ENCODE data around the gene UPF1.

The UPF1 gene

DNA sequence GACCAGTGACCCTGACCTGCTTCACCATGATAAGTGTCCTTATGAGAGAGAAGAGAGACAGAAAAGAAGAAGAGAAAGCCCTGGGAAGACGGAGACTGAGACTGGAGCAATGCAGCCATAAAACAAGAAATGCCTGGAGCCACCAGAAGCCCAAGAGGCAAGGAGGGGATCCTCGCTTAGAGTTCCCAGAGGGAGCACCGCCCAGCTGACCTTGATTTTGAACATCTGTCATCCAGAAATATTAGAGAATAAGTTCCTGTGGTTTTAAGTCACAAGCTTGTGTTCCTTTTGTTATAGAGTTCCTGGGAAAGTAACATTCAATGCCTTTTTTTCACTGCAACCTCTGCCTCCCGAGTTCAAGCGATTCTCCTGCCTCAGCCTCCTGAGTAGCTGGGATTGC lies 44.0 kb downstream of the UPF1 start:
- DNase-seq (ENCODE audit: low read depth) = no peak

DNA sequence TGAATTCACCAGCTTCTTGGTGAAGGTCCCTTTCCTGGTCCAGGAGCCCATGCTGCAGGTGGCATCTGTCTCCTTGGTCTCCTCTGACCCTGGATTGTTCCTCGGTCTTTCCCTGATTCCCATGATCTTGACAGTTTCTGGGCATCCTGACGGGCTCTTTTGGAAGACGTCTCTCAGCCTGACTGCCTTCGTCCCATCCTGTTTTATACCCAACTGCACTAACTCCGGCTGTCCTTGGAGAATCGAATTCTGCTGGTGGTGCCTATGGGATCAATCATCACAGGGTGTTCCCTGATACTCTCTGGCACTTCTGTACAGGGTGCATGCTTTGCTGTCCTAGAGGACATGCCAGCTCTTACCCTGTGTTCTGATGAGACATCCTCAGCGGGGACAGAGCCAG lies 45.1 kb downstream of the UPF1 start:
- no peak for DNase-seq (ENCODE audit: low read depth)

DNA sequence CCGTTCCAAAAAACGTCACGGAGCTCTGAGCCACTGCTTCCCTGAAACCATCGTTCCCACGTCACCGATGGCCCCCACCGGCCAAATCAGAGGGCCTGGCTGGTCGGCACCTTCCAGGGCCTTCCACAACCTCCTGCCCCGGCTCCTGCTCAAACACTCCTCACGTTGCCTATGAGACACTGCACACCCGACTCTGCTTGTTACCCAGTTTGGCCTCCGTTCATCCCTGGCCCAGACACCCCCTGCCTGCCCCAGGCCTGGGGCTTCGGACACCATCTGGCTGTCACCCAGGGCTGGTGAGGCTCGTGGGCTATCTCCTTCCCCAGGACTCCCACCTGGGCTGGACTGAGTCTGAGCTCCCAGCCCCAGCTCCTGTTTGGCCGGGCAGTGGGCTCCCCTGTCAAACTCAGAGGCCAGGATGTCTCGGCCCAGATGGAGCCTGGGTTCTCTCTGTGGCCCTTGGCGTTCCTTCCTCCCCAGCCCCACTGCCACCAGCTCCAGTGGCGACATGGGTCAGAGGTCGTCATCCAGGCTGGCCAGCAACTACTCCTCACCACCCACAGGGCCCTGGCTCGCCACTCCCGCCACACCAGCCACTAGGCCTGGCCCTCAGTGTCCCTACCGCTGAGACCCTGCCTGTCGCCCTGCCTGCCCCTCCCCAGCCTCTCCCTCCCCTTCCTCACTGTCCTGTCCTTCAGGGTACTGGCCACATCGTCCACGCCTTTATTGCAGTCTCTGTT lies 46.5 kb downstream of the UPF1 start:
- no peak for DNase-seq (ENCODE audit: low read depth)

DNA sequence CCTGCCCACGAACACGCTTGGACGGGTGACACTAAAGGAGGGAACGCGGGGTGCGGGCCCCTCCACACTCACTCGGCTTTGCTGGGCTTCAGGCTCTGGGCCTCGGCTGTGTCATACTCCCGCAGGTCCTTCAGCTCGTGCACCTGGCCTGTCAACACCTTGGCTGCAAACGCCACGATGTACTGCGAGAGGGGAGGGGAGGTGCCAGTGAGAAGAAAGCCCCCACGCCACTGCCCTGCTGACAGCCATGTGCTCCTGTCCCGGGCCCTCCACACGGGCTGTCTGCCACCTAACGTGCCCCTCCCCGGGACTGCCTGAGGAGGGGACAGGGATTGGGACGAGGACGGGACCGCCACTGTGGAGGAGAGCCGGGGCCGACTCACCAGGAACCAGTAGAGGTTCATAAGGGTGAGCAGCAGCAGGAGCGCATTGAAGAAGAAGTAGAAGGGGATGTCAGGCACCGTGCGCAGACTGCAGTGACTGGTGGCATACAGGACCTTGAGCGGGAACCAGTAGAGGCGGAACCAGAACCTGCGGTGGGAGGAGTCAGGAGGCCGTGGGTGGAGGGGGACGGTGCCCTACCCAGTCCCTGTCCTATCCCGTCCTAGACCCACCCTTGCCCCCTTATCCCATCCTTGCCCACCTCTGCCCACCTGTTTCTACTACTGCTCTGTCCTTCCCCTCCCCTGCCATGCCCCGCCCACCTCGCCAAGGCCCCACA lies 47.3 kb downstream of the UPF1 start:
- DNase-seq (ENCODE audit: low read depth) = no peak

DNA sequence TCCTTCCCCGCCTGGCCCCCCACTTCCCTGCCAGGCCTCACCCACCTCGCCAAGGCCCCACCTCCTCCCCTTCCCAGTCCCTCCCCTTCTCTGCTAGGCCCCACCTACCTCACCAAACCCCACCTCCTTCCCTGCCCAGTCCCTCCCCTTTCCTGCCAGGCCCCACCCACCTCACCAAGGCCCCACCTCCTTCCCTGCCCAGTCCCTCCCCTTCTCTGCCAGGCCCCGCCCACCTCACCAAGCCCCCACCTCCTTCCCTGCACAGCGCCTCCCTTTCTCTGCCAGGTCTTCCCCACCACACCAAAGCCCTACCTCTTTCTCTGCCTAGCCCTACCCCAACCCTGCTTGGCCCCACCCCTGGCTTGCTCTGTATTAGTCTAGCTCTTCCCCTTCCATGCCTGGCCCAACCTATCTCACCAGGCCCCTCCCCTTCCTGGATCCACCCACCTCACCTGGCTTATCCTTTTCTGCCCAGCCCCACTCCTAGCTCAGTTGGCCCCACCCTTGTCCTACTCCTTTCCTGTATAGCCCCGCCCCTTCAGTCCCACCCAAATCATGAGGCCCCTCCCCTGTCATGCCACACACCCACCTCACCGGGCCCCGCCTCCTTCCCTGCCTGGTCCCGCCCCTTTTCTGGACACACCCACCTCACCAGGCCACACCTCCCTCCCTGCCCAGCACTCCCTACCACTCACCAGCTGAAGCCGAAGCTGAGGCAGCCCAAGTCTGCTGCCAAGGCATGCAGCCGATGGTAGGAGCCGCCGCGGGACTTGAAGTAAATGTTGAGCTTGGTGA lies 48.0 kb downstream of the UPF1 start:
- DNase-seq (ENCODE audit: low read depth) = no peak

DNA sequence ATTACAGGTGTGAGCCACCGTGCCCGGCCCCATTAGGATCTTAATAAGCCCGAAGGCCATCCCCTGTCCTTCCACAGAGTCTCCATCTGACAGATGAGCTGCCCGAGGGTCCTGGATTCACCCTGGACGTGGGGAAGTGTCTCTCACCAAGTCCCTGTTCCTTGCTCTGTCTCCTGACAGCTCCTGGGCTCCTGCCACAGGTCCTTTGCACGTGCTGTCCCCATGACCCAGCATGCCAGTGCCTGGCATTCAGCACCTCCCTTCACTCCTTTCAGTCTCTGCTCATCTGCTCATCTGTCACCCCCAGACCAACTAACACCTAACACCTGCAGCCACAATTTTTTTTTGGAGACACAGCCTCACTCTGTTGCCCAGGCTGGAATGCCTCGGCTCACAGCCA lies 49.7 kb downstream of the UPF1 start:
- no peak for DNase-seq (ENCODE audit: low read depth)

DNA sequence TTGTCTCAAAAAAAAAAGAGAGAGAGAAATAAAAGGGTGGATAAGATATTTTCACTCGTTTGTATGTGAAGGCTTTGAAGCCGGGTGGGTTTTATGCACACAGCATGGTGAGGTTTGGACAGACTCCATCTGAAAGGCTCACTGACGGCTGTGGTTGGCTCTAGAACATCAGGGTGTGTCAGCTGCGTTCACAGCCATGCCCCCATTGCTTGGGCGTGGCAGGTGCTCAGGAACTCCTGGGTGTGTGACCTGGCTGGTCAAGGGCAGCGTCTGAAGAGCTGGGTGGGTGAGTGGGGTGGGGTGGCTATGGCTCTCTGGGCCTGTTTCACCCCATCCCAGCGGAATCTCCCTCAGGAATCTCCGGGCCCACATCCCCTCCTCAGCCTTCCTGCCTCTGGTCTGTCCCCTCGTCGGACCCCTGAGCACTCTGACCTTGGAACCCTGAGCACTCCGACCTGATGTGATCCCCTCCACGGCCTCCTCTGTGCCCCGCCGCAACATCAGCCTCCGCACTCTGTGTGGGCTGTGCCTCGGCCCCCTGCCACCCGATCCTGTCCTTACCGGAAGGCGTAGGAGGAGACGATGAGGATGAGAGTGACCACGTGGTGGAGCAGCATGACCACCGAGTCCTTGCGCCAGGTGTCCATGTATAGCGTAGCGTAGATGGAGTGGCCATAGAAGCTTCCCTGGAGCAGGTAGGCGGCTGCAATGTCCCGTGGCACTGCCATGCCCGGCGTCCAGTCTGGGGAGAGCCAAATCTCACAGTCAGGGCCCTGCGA lies 52.0 kb downstream of the UPF1 start:
- no peak for DNase-seq (ENCODE audit: low read depth)

DNA sequence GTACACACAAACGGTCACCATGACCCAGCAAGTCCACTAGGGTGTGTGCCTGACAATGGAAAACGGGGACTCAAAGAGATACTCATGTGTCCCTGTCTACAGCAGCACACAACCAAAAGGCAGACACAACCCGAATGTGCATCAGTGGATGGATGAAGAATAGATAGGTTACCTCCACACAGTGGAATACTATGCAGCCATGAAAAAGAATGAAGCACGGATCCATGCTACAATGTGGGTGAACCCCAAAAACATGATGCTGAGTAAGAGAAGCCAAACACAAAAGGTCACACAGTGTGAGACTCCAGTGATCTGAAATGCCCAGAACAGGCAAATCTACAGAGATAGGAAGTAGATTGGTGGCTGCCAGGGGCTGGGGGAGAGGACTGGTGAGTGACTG lies 55.2 kb downstream of the UPF1 start:
- no peak for DNase-seq (ENCODE audit: low read depth)

DNA sequence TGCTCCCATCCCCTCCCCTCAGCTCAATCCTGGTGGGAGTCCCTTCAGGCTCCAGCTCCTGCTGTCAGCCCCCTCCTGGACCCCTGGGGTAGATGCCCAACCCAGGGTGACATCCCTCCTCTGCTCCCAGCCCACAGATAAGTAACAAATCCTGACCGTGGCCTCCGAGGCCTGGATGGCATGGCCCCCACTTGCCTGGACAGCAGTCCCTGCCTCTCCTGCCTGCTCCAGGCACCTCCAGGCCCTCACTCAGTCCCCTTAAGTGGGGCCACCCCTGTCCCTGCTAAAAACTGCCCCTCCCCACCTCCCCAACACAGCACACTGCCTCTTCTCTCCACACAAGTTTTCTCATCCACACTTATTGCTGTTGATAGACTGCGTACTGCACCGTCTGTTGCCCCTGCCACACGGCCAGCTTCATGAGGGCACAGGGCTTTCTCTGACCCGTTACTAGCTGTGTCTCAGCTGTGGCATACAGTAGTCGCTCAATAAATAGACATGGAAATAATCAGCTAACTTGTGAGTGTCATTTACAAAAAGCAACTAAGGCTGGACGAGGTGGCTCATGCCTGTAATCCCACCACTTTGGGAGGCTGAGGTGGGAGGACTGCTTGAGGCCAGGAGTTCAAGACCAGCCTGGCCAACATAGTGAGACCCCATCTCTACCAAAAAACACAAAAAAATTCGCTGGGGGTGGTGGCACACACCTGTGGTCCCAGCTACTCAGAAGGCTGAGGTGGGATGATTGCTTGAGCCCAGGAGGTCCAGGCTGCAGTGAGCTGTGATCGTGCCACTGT lies 58.4 kb downstream of the UPF1 start:
- no peak for DNase-seq (ENCODE audit: low read depth)

DNA sequence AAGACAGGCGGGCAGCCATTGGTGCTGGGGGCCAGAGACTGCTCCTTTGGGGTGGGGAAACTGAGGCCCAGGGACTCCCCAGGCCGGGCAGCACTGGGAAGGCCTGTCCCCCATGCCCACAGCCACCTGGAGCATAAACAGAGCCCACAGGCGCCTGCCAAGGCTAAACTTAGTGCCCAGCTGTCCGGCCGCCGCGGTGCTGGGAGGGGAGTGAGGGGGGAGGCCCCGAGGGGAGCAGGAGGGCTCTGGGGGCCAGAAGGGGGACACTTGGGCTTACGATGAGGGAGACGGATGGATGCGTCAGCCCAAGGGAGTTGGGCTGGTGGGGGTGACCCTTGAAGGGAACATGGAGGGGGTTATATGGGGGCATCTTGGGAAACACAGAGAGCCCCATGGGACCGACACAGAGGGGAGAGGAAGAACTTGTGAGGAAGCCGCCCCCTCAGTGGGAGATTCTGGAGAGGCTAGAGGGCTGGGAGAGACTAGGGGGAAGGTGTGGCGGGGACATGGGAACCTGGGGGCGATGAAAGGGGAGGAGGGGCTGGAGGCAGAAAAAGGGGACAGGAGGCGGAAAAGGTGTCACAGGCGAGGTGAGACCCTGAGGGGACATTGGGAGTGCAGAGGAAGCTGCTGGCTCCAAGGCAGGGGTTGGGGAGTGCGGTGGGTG lies 62.0 kb downstream of the UPF1 start:
- no peak for DNase-seq (ENCODE audit: low read depth)

DNA sequence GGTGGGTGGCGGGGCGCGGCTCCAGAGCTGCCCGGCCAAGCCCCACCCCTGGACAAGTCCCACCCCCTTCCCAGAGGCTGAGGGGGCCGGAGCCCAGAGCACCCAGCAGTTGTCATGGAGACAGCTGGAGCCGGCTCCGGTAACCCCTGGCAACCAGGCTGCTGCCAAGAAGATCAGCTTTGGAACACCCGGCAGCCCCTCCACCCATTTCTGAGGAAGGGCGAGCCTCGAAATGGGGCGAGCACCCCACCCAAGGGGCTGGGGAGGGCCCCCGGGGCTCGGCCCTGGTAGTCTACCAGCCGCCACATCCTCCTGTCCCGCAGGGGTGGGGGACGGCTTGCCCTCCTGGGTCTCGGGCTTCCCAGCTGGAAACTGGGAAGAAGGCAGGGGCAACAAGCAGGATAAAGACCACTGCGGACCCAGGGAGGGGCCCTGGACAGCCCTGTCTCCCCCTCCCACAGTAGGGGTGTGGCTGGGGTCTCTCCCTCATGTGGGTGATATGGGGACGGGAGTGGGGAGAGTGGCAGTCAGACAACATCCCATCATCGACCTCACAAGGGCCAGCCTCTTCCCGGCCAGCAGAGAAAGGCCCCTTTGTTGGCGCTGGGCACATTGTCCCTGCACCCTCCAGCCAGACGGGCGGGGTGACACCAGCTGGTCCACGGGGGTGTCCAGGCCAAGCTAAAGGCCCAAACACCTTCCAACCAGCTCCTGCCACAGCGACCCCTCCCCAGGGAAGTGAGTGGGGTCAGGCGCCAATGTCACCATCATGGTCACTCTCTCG lies 62.7 kb downstream of the UPF1 start:
- DNase-seq (ENCODE audit: low read depth) = no peak

DNA sequence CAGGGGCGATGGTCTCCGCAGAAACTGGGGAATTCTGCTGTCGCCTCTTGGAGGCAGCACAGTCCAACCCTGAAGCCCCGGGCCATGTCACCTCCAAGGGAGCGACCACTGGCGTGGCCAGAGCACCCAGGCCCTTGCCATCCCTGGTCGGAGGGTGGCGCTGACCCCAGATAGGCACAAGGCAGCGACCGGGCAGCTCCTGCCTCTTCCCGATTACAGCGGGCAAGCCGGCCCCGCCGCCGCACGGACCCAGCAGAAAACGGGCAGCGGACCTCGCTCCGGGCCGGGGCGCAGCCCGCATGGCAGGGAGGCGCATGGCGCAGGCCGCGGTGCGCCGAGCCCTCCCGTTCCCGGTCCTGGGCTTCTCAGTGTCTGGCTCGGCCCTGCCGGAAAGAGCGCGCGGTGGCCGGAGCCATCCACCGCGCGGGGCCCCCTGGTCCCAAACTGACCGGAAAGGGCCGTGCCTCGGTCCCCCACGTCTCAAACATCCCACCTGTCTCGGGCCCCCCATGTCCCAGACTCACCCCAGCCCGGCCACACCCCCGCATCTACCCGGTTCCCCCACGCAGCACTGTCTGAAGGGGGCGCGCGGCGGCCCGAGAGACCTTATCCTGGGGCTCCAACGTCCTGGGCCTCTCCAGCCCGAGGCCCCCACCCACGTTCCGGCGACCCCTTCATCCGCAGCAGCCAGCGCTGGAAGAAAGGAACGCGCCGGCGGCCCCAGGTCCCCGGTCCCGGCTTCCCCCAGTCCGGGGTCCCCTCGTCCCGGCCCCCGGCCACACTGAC lies 63.5 kb downstream of the UPF1 start:
- DNase-seq (ENCODE audit: low read depth) = no peak

DNA sequence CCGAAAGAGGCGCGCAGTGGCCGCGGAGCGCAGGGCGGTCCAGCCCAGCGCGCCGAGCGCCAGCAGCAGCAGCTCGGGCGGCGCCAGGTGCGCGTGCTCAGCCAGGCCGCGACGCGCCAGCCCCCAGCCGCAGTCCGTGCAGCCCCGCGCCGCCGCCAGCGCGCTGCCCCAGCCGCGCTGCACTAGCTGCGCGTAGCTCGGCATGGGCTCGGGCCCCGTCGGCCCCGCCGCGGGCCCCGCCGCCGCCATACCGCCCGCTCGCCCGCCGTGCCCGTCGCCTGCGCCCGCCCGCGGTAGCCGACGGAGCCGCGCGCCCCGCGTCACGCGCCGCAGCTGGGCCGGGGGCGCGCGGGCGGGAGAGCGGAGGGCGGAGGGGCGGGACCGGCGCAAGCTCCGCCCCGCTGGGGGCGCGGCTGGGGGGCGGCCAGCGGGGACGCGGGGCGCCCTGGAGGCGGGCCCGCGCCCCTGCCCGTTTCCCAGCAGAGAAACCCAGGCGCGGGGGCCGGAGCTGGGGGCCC lies 64.1 kb downstream of the UPF1 start, which contains the start of gene CERS1:
Gene CERS1, minus strand, starts transcription at position 335 of the 518 bp plus-strand sequence. Its CDS starts 86 bp downstream, at position 249.
- DNase-seq (ENCODE audit: low read depth) = no peak

DNA sequence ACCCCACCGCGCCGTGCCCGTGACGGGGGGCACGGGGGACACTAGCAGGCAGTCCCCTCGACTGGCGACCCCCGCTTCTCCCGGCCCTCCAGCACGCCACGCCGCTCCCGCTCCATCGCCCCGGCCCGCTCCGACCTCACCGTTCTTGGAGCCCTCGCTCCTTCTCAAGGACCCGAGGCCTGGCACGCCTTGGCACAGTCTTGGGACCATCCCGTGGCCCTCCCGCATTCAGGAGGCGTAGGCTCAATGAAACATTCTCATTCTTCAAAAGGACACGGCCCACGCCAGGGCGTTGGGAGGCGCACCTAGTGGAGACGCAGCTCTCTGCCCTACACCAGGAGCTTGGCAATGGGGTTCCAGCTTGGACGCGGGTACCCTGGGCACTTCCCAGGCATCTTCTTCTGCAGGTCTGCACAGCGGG lies 64.7 kb downstream of the UPF1 start:
- no peak for DNase-seq (ENCODE audit: low read depth)

DNA sequence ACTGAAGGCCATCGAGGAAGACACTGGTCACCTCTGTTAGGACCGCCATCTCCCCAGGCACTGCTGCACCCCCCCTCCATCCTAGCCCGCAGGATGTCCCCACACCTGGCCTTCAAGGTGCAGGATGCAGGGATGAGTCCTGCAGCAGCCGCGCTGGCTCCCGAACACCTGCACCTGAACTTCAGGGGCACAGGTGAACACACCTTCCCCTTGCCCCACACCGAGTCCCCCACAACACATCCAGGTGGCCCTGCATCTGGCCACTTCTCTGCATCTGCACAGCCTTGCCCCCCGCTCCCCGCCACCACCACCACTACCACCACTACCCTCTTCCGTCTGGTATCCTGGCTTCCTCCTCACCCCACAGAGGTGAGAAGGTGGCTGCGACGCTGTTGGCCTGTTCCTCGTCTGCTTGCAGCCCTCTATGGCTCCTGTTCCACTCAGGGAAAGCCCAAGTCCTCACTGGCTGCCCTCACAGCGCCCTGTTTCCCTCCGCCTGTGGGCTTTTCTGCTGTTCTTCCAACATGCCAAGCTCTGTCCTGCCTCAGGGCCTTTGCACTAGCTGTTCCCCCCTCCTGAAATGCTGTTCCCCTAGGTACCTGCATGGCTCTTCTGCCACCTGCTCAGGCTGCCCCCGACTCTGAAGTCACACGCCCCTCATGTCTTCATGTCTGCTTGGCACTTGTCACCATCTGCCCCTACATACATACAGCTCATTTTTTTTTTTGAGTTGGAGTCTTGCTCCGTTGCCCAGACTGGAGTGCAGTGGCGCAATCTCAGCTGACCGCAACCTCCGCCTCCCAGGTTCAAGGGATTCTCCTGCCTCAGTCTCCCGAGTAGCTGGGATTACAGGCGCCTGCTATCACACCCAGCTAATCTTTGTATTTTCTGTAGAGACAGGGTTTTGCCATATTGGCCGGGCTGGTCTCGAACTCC lies 65.6 kb downstream of the UPF1 start:
- DNase-seq (ENCODE audit: low read depth) = no peak

DNA sequence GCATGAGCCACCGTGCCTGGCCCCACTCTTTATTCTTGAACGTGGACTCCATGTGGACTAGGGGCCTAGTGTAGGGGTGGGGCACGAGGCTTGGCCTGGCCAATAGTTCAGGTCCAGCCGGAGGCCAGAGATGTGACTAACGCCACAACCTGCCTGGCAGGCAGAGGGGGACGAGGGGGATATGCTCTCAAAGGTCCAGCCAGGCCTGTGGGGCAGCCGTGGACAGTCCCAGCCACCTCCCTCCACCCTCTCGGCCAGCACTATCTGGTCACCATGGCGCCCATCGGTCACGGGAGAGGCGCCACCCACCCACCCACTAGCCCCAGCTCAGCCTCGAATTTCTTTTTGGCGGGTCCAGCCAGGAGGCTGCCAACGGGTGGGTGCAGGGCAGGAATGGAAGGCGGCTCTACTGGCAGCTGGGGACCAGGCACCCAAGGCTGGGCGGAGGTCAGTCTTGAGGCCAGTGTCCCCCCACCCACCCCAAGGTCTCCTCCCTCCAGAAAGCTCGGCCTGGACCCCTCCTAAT lies 66.4 kb downstream of the UPF1 start:
- DNase-seq (ENCODE audit: low read depth) = no peak
